OCI-LY7 (cell line): Measurements from ENCODE around the gene KCNMA1.

Experiments used
- CTCF ChIP-seq: fragments of 200-600 bp; sonication (generic); conservative IDR thresholded peaks from 2 replicates; pipeline ENCODE4 v1.5.1; 2014; ENCODE audit warnings: mild to moderate bottlenecking, antibody characterized with exemption, low read length, moderate library complexity, mixed read lengths
- EZH2phosphoT487 ChIP-seq: fragments of 200-600 bp; sonication (generic); IDR thresholded peaks from 2 replicates; pipeline ENCODE4 v1.6.1; 2018; ENCODE audit warnings: low read depth, borderline replicate concordance, mild to moderate bottlenecking, mixed run types, antibody characterized with exemption, low read length, moderate library complexity, mixed read lengths

- no peak for TF ChIP-seq CTCF
- no peak for TF ChIP-seq EZH2phosphoT487
Measured at GRCh38 chr10:77490534-77491314, 146.9 kb downstream of the KCNMA1 start.
